IPS-11a (cell line): Measurements from ENCODE around the gene ADAM17.

ENCODE experiments used
- H3K4me3 ChIP-seq: one replicate; pipeline ENCODE4 v1.5.1; 2013; ENCODE audit warnings: low read depth, low read length, control low read depth

ADAM17 gene

DNA sequence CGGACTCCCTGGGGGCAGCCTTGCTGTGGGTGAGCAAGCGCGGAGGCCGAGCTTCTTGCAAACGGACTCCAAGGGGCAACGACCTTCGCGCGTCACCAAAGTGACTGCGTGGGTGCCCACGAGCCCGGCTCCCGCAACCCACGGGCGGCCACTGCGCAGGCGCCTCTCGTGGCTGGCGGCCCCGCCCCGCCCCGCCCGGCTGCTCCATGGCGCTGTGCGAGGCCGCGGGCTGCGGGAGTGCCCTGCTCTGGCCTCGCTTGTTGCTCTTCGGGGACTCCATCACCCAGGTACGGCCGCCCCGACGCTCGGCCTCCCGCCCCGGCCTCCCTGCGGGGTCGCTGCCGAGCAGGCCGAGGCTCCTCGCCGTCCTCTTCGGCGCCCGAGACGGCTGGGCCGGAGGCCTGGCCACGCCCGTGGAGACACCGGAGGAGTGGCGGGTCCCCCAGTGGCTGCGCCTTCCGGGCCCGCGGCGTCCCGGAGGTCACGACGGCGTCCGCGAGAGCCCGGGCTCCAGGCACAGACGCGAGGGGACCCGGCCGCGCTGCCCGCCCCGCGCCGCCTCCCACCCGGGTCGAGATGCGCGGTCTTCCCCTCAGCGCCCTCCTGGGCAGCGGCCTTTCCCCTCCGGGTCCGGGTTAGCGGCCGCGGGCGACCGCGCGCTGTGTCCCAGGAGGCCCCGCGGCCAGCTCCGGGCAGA lies 81.1 kb downstream of the ADAM17 start, which contains the start of gene IAH1:
Gene IAH1, plus strand, starts transcription at position 191 of the 697 bp plus-strand sequence. Its CDS starts 16 bp downstream, at position 207.
- peak within 1 kb of the TSS; percentile 50 for H3K4me3 ChIP-seq

DNA sequence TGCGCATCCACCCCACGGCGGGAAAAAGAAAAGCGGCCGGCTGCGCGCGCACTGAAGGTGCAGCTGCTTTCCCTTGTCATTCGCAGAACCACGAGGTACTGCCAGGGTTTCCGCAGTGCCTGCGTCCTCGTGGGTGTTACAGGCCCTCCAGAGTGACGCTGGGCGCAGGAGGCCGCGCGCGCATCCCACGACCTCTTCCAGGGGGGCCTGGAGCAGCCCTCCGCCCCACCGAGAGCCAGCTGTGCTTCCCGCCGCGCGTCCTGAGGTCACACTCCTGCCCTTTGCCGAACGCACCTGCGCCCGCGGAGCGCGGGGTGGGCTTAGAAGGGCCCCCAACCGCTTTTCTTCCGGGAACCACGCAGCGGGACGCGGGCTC lies 81.7 kb downstream of the ADAM17 start:
- peak overlapping the region; percentile 50 for H3K4me3 ChIP-seq

DNA sequence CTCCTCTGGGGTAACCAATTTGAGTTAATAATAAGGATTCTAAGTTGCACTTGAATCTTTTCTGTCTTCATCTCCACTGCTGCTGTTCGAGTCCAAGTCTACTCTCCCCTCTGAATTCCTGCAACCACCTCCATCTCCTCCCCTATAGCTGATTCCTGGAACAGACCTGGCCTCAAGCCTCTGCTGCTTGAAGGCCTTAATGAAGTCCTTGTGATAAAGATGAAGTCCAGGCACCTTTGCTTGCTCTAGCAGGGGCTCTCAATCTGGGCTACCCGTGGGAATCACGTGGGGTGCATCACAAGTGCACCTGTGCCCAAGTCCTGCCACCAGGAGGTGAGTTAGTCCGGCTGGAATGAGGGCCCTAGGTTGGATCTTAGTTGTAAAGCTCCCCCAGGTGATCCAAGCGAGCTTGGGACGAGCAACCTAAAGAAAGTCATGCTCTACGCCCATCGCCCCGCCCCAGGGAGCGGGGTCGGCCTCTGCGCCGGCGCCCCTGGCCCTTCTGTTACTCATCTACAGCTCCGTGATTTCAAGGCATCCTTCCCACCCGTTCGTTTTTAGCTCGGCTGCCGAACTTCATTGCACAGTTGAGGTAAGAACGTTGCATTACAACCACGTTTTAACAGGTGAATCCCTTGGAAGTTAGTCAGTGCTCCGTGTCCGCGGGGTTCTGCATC lies 82.2 kb downstream of the ADAM17 start:
- peak overlapping the region; percentile 50 for H3K4me3 ChIP-seq

DNA sequence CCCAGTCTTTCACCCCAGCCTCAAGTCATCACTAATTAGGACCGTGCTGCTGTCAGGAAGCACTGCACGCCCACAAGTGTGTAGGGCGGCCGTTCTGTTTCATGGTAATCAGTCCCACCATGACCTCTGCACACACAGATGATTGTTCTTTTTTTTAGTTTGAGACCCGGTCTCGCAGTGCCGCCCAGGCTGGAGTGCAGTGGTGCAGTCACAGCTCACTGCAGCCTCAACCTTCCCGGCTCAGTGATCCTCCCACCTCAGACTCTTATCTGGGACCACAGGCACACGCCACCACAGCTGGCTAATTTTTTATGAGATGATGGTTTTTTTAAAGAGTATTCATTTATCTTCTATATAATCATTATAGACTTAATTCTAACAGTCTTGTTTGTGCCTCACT lies 83.1 kb downstream of the ADAM17 start:
- H3K4me3 ChIP-seq = no peak overlapping the region

DNA sequence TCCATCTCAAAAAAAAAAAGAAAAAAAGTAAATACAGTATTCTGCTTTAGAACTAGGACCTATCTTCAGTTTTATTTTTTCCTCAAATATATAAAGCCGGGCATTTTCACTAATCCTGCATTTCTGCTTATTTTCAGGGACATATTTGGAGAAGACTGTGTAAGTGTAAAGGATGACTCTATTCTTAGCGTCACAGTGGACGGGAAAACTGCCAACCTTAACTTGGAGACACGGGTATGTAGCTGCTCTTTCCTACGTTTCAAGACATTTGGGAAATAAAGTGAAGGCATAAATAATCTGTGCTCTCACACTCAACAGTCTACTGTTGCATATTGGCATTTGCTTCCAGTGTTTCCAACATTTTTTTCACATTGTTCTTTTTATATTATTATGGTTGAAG lies 84.4 kb downstream of the ADAM17 start:
- no peak overlapping the region for H3K4me3 ChIP-seq

DNA sequence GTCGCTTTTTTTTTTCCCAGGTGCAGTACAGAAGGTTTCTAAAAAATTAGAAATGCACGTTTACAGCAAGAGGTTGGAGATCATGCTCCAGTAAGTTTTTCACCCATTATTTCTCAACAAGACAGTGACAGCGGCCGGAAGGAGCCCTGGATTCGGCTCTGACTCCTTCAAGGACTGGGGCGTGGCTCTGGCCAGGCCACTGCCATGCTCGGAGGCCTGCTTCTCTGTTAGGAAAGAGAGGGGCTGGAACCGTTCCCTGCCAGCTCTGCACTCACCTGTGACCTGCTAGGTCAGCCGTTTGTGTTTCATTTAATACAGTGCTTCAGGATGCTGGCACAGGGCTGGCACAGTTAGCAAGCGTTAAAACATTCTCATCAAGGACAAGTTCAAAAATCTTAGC lies 87.9 kb downstream of the ADAM17 start:
- no peak overlapping the region for H3K4me3 ChIP-seq

DNA sequence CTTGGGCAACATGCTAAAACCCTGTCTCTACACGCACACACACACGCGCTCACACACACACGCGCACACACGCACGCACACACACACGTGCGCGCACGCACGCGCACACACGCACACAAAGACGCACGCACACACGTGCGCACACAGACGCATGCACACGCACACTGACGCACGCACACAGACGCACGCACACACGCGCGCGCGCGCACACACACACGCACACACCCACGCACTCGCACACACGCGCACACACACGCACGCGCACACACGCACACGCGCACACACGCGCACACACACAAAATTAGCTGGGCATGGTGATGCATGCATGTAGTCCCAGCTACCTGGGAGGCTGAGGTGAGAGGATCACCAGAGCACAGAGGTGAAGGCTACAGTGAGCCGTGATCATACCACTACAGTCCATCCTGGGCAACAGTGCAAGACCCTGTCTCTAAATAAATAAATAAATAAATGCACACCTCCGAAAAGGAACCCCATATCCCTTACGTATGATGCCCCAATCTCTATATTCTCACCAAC lies 89.4 kb downstream of the ADAM17 start:
- H3K4me3 ChIP-seq = no peak overlapping the region

DNA sequence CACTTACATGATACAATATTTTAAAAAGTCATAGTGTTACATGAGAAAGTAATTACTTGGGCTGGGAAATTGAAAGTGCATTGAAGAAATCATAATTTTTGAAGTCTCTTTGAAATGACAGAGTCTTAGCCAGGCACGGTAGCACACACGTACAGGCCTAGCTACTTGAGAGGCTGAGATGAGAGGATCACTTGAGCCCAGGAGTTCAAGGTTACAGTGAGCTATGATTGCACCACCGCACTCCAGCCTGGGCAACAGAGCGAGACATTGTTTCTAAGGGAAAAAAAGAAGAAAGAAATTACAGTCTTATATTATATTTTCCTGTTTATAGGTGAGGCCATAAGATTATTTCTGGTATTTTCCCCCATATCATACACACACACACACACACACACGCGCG lies 90.5 kb downstream of the ADAM17 start:
- H3K4me3 ChIP-seq = no peak overlapping the region

DNA sequence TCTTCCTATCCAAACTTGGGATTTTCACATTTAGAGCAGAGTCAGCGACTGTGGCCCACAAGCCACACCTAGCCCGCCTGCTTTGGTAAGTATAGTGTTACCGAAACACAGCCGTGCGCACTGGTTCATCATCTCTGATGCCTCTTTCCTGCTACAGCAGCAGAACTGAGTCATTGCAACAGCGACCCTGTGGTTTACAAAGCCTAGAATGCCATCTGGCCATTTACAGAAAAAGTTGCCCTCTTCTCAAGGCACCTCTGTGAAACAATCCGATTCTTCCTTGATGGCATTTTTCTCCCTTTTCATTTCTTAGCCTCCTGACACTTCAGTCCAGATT lies 92.0 kb downstream of the ADAM17 start:
- H3K4me3 ChIP-seq = no peak overlapping the region

DNA sequence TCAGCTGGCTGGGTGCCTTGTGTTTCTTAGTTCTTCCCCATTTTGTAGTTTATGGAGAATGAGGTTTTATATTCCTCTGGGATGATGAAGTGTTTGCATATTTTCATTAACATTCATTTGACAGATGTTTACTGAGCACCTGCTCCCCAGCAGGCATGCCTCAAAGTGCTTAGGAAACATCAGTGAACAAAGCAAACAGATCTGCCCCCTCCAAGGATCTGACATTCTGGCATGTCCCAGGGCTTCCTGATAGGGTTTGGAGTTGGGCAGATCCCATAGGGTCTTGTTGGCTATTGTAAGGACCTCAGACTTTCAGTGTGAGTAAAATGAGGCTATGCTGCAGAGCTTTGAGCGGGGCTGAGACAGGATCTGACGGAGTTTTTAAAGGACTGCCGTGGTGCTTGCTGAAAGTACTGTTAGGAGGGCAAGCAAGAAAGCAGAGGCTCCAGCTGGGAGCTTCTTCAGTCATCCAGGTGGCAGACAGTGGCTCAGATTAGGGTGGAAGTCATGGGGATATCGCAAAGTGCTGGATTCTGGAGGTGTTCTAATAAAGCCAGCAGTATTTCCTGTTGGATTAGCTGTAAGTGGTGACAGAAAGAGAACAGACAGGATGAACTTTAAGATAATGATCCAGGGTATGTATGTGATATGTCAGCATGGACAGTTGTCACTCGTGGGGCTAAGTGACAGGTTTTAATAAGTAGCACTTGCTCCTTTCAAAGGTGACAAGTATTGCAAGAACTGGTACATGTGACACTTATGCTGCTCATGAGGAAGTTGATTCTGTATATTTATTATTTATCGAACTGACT lies 92.5 kb downstream of the ADAM17 start:
- no peak overlapping the region for H3K4me3 ChIP-seq

DNA sequence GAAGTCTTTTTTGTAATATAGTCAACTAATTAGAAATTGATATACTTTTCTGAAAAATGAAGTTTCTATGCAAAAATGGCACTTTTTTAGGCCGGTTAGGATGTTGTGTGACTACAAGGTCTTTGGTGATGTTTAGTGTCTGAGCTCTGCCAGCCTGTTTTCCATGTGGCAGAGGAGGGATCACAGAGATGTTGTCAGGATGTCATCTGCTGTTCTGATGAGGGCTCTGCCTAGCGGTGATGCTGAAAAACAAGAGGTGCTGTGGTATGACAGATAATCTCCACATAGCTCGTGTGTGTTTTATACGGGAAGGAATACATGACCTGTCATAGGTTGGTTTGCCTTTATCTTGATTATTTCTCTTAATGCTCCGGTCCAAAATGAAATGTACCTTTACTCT lies 93.3 kb downstream of the ADAM17 start:
- H3K4me3 ChIP-seq = no peak overlapping the region

DNA sequence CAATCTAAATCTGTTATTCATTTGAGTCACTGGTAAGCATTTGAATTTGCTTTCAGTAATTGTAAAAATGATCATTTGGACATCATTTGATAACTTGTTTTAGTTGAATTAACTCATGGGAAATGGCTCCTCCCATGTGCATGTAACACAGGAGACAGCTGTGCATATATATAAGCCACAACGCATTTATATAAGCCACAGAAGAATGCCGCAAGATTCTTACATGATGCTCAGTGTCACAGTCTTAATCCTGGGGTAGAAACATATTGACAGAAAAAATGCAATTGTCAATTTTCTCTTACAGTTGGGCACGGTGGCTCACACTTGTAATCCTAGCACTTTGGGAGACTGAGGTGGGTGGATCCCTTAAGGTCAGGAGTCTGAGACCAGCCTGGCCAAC lies 94.6 kb downstream of the ADAM17 start:
- H3K4me3 ChIP-seq = no peak overlapping the region

DNA sequence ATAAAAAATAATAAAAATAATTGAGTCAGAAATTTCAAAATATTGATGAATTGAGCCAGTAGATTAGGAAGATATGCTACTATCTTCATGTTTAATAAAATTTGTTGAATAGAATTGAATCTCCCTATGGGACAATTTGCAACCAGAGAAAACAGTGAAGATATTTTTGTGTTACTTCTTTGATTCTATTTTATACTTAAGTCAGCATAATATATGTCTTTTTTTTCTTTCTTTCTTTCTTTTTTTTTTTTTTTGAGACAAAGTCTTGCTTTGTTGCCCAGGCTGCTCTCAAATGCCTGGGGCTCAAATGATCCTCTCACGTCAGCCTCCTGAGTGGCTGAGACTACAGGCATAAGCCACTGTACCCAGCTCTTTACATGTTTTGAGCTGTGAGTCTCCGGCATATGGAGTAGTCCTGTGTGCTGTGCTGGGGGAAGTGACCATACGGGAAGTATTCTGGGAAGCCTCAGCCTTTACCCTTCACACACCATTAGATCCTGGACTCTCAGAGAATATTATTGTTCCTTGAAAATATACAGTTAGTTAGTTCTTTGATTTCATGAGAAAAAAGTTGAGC lies 95.1 kb downstream of the ADAM17 start:
- no peak overlapping the region for H3K4me3 ChIP-seq

DNA sequence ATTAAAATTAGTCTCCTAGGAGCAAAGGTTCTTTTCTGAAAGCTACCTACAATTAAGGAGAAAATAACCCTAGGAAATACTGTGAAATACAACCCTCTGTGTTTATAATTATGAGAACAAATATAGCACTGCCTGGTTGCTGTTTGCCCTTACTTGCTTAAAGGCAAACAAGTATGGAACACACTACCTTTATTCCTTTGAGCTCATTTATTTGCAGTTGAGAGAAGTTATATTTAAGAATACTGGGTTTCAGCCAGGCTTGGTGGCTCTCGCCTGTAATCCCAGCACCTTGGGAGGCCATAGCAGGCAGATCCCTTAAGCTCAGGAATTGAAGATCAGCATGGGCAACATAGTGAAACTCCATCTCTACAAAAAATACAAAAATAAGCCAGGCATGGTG lies 104.4 kb downstream of the ADAM17 start:
- no peak overlapping the region for H3K4me3 ChIP-seq

DNA sequence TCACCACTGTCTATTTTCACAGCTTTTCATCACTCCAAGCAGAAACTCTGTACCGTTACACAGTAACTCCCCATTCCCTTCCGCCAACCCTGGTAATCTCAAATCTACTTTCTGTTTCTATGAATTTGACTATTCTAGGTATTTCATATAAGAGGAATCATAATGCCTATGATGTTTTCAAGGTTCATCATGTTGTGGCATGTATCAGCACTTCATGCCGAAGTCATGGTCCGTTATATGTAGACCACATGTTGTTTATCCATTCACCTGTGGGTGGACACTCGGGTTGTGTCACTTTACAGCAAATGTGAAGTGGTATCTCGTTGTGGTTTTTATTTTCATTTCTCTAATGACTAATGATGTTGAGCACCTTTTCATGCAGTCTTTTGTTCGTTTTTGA lies 110.5 kb downstream of the ADAM17 start:
- H3K4me3 ChIP-seq = no peak overlapping the region

DNA sequence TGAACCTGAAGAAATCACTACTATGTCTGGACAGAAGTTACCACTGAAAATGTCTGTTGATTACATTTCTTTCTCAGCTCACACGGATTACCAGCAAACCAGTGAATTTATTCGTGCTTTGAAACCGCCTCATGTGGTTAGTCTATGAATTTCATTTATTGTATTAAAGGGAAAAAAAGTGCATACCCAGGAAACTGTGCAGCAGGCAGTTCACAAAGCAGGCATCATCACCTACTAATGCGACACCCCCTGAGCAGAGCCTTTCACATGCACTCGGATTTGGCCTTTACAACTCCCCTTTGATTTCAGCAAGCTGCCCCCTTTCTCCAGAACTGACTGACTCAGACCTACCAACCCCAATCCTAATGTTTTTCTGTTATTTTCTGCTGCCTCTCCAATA lies 112.1 kb downstream of the ADAM17 start:
- no peak overlapping the region for H3K4me3 ChIP-seq

DNA sequence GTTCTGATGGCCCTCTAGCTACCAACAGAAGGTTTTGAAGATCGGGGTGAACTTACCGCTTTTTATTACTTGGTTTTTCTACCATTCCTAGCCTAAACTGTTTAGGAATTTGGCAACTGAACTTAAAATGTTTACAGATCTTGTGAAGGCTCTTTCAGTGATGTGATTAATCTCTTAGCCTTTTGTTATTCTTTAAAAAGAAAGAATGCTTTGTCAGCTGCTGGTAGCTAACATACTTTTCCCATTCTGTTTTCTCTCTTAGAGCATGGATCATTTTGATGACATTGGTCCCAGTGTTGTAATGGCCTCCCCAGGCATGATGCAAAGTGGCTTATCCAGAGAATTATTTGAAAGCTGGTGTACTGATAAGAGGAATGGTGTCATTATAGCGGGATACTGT lies 114.1 kb downstream of the ADAM17 start:
- H3K4me3 ChIP-seq = no peak overlapping the region

DNA sequence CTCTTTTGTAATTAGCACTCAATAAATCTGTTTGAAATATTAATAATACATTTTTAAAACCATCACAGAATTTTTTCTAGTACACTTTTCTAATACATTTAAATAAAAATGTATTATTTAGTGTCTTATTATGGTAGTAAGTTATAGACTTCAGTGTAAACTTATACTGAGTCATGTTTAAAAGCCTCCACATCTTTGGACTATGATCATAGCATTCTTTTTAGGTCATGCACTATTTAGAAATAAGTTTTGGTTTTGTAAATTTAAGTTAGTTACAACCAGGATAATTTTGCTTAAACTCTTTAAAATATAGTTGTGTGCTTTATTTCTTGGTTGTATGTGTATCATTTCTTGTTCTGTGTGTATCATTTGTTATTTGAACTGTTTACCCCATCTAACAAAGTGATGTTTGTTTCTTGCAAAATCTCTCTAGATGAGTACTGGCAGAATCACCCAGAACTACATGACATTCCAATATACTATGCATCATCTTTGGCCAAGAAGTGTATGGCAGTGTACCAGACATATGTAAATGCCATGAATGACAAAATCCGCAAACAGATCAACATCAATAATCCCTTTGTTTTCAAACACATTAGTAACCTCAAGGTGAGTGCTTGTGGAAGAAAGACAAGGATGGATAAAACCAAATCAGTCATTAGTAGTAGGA lies 115.4 kb downstream of the ADAM17 start:
- no peak overlapping the region for H3K4me3 ChIP-seq

DNA sequence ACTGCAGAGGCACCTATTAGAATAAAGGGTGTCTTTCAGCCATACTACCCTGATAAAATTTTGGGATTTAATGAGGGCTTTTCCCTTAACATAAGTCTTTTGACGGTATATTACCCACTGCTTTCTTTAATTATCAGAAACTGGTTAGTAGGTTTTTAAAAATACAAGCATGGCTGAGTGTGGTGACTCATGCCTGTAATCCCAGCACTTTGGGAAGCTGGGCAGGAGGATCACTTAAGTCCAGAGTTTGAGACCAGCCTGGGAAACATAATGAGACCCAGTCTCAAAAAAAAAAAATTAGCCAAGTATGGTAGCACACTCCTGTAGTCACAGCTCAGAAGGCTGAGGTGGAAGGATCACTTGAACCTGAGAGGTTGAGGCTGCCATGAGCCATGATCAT lies 116.1 kb downstream of the ADAM17 start:
- no peak overlapping the region for H3K4me3 ChIP-seq
